Eye (tissue), 1 donor: ENCODE measurements around the gene RAB14.
"Not testable (repeated sequence)": the region's sequence is repeated elsewhere in the genome, so short reads cannot be mapped to it uniquely, and the experiment has no call there.

Experiments
- DNase-seq: peaks from one replicate; pipeline ENCODE4 v3.0.0-alpha.2; 2015

Gene RAB14

DNA sequence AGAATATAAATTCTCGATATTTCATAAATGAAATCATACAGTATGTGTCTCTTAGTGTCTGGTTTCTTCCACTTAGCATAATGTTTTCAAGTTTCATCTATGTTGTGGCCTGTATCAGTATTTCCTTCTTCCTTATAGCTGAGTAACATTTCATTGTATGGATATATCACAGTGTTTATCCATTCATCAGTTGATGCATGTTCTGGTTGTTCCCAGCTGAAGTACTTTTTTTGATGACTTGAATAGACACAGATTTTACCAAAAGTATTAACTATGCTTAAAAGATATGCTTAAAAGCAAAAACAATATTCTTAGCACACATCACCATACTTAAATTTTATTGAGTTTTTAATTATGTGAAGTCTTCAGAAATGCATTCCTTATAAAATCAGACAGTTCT is 12.7 kb downstream of the RAB14 start:
- no peak for DNase-seq

DNA sequence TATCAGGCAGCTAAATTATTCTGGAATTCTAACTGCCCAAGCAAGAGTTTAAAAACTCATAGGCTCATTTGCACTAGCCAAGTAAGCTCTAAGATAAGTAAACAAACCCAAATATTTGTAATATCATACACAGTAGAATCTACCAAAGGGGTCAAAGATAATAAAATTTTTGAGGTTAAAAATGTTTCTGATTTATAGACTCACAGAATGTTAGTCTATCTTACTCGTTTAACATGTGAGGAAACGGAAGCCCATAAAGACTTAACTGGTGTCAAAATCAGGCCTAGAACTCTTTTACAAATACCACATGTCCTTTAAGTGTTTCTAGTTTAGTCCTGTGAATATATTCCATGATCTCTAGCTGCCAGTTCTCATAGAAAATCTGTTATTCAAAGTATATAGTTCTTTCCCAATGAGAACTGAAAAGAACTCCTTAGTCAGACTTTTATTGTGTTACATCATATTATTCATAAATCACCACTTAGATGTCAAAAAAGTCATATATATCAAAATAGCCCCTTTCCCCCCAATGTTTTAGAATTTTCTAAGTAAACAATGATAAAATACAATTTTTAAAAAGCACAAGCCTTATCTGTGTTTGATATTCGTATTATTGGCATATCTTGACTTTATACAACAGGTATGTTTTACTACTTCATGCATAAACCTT is 13.9 kb downstream of the RAB14 start:
- no peak for DNase-seq

GRCh38 chr9:121185774-121186403 is 15.8 kb downstream of the RAB14 start:
- no peak for DNase-seq

GRCh38 chr9:121185178-121185745 is 16.4 kb downstream of the RAB14 start:
- no peak for DNase-seq

- no peak for DNase-seq
These were observed 17.2 kb downstream of the RAB14 start for GRCh38 chr9:121184463-121184862.

GRCh38 chr9:121183666-121184423 is 17.8 kb downstream of the RAB14 start:
- DNase-seq, result no peak

- no peak for DNase-seq
These were observed 18.7 kb downstream of the RAB14 start for GRCh38 chr9:121182989-121183388.

DNA sequence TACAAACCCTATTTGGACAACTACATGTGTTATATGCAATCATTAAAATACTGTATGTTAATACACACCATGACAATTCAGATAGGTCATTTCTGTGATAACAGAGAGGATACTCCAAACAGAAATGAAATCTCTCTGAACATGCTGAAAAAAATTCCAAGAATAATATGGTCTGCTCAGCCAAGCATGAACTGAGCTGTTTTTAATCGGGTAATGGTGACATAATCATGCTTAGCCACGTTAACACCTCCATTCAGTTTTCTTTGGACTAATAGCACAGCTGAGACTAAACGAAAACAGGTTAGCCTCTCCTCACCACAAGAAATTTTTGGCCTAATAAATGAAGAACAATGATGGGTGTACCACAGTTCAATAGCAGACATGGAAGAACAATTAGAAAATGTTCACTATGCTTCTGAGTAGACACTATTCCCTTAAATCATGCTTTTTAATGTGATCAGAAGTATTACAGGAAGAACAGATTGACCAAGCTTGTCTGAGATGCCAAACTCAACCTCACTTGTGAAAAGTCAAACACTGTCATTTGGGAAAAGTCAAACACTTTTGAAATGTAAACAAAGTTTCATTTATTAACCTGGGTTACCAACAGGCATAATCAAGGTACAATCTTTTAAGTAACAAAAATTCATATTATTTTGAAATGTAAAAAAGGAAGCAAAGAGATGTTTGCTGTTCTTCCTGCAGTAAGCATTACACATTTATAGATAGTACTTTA is 19.4 kb downstream of the RAB14 start:
- peak; percentile 38 for DNase-seq

GRCh38 chr9:121179930-121180681 is 21.6 kb downstream of the RAB14 start:
- DNase-seq, result no peak

GRCh38 chr9:121179373-121179721 is 22.3 kb downstream of the RAB14 start:
- not testable (repeated sequence) for DNase-seq

- DNase-seq, result no peak
These were observed 22.8 kb downstream of the RAB14 start for GRCh38 chr9:121178676-121179372.

GRCh38 chr9:121173501-121173900 is 28.2 kb downstream of the RAB14 start:
- DNase-seq, result no peak

DNA sequence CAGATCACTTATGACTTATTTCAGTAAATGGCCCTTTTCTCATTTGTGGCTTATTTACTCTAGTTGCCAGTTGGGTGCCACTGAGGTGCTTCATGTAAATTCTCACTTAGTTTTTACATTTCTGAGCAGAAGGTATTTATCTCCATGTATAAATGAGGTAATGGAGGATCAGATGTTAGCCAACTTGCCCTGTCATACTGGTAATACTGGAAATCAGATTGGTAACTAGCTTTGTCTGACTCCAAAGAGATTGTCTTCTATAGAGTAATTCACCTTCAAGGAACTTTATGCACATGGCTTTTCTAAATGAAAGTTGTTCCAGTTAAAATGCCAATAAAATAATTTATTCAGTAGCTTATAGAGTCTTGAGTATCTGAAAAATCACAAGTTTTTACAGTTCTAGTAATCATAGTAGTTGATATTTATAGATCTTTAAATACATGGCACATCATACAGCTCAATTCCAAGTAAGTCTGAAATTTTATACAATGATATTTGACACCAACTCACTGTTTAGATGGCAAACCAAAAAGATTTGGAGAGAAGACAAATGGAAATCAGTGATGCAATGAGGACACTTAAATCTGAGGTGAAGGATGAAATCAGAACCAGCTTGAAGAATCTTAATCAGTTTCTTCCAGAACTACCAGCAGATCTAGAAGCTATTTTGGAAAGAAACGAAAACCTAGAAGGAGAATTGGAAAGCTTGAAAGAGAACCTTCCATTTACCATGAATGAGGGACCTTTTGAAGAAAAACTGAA is 28.8 kb downstream of the RAB14 start:
- DNase-seq, result no peak

- no peak for DNase-seq
These were observed 30.4 kb downstream of the RAB14 start for GRCh38 chr9:121171236-121171635.

- DNase-seq, result no peak
These were observed 32.5 kb downstream of the RAB14 start for GRCh38 chr9:121169094-121169601.

- no peak for DNase-seq
These were observed 33.6 kb downstream of the RAB14 start for GRCh38 chr9:121168052-121168451.

DNA sequence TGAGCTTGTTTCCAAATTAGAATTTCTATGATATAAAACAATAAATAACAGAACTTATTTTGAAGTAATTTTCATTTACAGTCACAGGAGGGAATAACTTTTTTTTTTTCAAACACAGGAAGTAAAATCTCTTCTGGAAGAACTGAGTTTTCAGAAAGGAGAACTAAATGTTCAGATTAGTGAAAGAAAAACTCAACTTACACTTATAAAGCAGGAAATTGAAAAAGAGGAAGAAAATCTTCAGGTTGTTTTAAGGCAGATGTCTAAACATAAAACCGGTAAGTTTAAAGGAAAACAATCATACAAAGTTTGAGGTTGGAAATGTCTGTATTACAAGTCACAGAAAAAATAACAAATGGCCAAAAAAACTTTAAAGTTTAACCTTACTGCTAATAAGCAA is 41.6 kb downstream of the RAB14 start:
- no peak for DNase-seq

DNA sequence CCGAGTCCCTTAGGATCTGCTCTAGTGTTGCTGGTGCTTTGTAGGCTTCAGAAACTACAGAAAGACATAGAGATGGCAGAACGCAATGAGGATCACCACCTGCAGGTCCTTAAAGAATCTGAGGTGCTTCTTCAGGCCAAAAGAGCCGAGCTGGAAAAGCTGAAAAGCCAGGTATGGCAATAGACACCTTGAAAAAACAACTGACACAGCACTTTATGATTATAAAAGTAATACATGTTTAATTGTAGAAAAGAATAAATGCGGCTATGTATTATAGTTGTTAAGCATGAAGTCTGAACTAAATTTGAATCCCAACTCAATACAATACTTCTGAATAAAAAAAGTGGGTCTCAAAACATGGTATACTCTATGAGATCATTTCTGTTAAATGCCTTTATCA is 43.7 kb downstream of the RAB14 start:
- DNase-seq, result no peak

GRCh38 chr9:121156263-121156731 is 45.4 kb downstream of the RAB14 start:
- peak; percentile 9 for DNase-seq

GRCh38 chr9:121154782-121155181 is 46.9 kb downstream of the RAB14 start:
- no peak for DNase-seq

GRCh38 chr9:121153642-121154041 is 48.0 kb downstream of the RAB14 start:
- DNase-seq, result no peak
